GM23248 (cell line): ENCODE results near the gene MAML2. TPM values are rescaled to one million over a fixed set of nuclear protein-coding genes. Genes with fewer than 3 reads are reported as not detected.
A peak's percentile ranks its signal among the peaks of the same experiment; 100 is the strongest.

Source experiments
- DNase-seq: peaks from one replicate; pipeline ENCODE4 v3.0.0-alpha.2; 2015
- H2AFZ ChIP-seq: fragments of 200-600 bp; sonication (generic); 2 replicates; pipeline ENCODE4 v1.6.1; 2016; ENCODE audit warnings: antibody characterized with exemption
- H3F3A ChIP-seq: fragments of 200-600 bp; sonication (generic); 2 replicates; pipeline ENCODE4 v1.6.1; 2016; ENCODE audit warnings: mild to moderate bottlenecking, antibody characterized with exemption, mixed run types; ENCODE audit not compliant: insufficient read depth
- H3K27ac ChIP-seq: fragments of 200-600 bp; sonication (generic); 2 replicates; pipeline ENCODE4 v1.5.1; 2016; ENCODE audit warnings: mild to moderate bottlenecking
- H3K27me3 ChIP-seq: fragments of 200-600 bp; sonication (generic); replicated peaks from 2 replicates; pipeline ENCODE4 v1.6.1; 2016; ENCODE audit warnings: mild to moderate bottlenecking; ENCODE audit not compliant: insufficient read depth
- H3K36me3 ChIP-seq: fragments of 200-600 bp; sonication (generic); 2 replicates; pipeline ENCODE4 v1.6.1; 2016; ENCODE audit warnings: low read depth, mild to moderate bottlenecking
- H3K4me1 ChIP-seq: fragments of 200-600 bp; sonication (generic); 2 replicates; pipeline ENCODE4 v1.6.1; 2016; ENCODE audit warnings: mild to moderate bottlenecking; ENCODE audit not compliant: insufficient read depth
- H3K4me2 ChIP-seq: fragments of 200-600 bp; sonication (generic); one replicate; pipeline ENCODE4 v1.6.1; 2016; ENCODE audit warnings: mild to moderate bottlenecking; ENCODE audit not compliant: unreplicated experiment
- H3K4me3 ChIP-seq: fragments of 200-600 bp; sonication (generic); 2 replicates; pipeline ENCODE4 v1.5.1; 2016; ENCODE audit warnings: mild to moderate bottlenecking
- H3K79me2 ChIP-seq: fragments of 200-600 bp; sonication (generic); 2 replicates; pipeline ENCODE4 v1.6.1; 2016; ENCODE audit warnings: mild to moderate bottlenecking; ENCODE audit not compliant: insufficient read depth
- H3K9ac ChIP-seq: fragments of 200-600 bp; sonication (generic); 2 replicates; pipeline ENCODE4 v1.6.1; 2016; ENCODE audit warnings: mild to moderate bottlenecking
- H3K9me2 ChIP-seq: fragments of 200-600 bp; sonication (generic); 2 replicates; pipeline ENCODE4 v1.6.1; 2016; ENCODE audit warnings: mixed run types, mild to moderate bottlenecking, moderate library complexity; ENCODE audit not compliant: insufficient read depth
- H3K9me3 ChIP-seq: fragments of 200-600 bp; sonication (generic); one replicate; pipeline ENCODE4 v1.6.1; 2017; ENCODE audit warnings: low read depth
- H4K20me1 ChIP-seq: fragments of 200-600 bp; sonication (generic); 2 replicates; pipeline ENCODE4 v1.6.0; 2016; ENCODE audit not compliant: insufficient read depth
- EZH2 ChIP-seq: fragments of 200-600 bp; sonication (generic); IDR thresholded peaks from 2 replicates; pipeline ENCODE4 v1.6.1; 2018; ENCODE audit warnings: antibody characterized with exemption, mild to moderate bottlenecking; ENCODE audit not compliant: insufficient read depth, poor library complexity, severe bottlenecking
- EZH2phosphoT487 ChIP-seq: fragments of 200-600 bp; sonication (generic); IDR thresholded peaks from 2 replicates; pipeline ENCODE4 v1.6.1; 2018; ENCODE audit warnings: antibody characterized with exemption, moderate library complexity, mild to moderate bottlenecking, low read depth; ENCODE audit not compliant: insufficient read depth
- WGBS, 2 experiments: methylation state at CpG; one replicate each; pipeline ENCODE4 v1.1.6; 2015 to 2017; ENCODE audit warnings: low lambda C conversion rate in 2 of 2, low coverage in 1 of 2; ENCODE audit errors: missing lambda C conversion rate in 2 of 2; 5-methylcytosine and 5-hydroxymethylcytosine counted together
- in situ Hi-C: fragments of 300-500 bp; cut with MboI; formaldehyde crosslinking; loops from 2 replicates; pipeline ENCODE4 v1.15.0; 2020
- polyA plus RNA-seq: library from polyadenylated mRNA; unstranded; fragments of >200 nt; fragmentation: Nextera tagmentation; extraction: Ambion mirVana; gene quantifications from 2 replicates; pipeline ENCODE4 v1.2.1, GENCODE V29; 2016
- total RNA-seq: library from RNA; depleted of rRNA; stranded (reverse); fragments of >200 nt; shearing (Covaris generic); gene quantifications from 2 replicates; pipeline ENCODE4 v1.2.3, GENCODE V29; 2014

Gene MAML2
- total and polyA plus RNA-seq, 2 experiments from 2014 or later: 7.4 to 23.7 TPM

- H4K20me1 ChIP-seq: no peaks in the 10 kb centered on the region
- no peak overlapping the region for H3K9ac ChIP-seq
- H3K4me1 ChIP-seq: peaks cover 58% of the 10 kb centered on the region
- in situ Hi-C loops: no loop called here
- H3F3A ChIP-seq: peaks cover 68% of the 10 kb centered on the region
- 24 to 25% methylated on average over 1 of the region's 1 CpG for WGBS, 2 experiments
- no peaks in the 10 kb centered on the region for H3K9me3 ChIP-seq
- no peak overlapping the region for H3K4me3 ChIP-seq
- H3K9me2 ChIP-seq: no peaks in the 10 kb centered on the region
- peak overlapping the region; percentile 59 for H3K27ac ChIP-seq
- TF ChIP-seq EZH2phosphoT487 (no peak), EZH2 (no peak)
- DNase-seq: no peak
- no peaks in the 10 kb centered on the region for H3K36me3 ChIP-seq
- peaks cover 100% of the 10 kb centered on the region for H3K79me2 ChIP-seq
- no peak overlapping the region for H3K4me2 ChIP-seq
- H2AFZ ChIP-seq: no peak overlapping the region
- H3K27me3 ChIP-seq: no peaks in the 10 kb centered on the region
Measured at GRCh38 chr11:96214777-96215109, 128.3 kb downstream of the MAML2 start.

GRCh38 chr11:96213500-96213899 lies 129.5 kb downstream of the MAML2 start:
- H2AFZ ChIP-seq: no peak overlapping the region
- peak overlapping the region; percentile 64 for H3K27ac ChIP-seq
- in situ Hi-C loops: no loop called here
- peaks cover 56% of the 10 kb centered on the region for H3F3A ChIP-seq
- peaks cover 54% of the 10 kb centered on the region for H3K4me1 ChIP-seq
- no peaks in the 10 kb centered on the region for H4K20me1 ChIP-seq
- peaks cover 100% of the 10 kb centered on the region for H3K79me2 ChIP-seq
- peak; percentile 86 for DNase-seq
- peak overlapping the region; percentile 48 for H3K4me2 ChIP-seq
- H3K9ac ChIP-seq: peak overlapping the region; percentile 23
- H3K36me3 ChIP-seq: no peaks in the 10 kb centered on the region
- H3K9me3 ChIP-seq: no peaks in the 10 kb centered on the region
- 1 to 5% methylated on average over 2 of the region's 2 CpGs for WGBS, 2 experiments
- TF ChIP-seq EZH2 (no peak), EZH2phosphoT487 (no peak)
- H3K27me3 ChIP-seq: no peaks in the 10 kb centered on the region
- H3K4me3 ChIP-seq: no peak overlapping the region
- no peaks in the 10 kb centered on the region for H3K9me2 ChIP-seq

- no peak for TF ChIP-seq EZH2
- TF ChIP-seq EZH2phosphoT487: no peak
- H3K36me3 ChIP-seq: no peaks in the 10 kb centered on the region
- H4K20me1 ChIP-seq: no peaks in the 10 kb centered on the region
- in situ Hi-C loops: no loop called here
- no peak overlapping the region for H3K27ac ChIP-seq
- no peaks in the 10 kb centered on the region for H3K9me3 ChIP-seq
- peaks cover 100% of the 10 kb centered on the region for H3K79me2 ChIP-seq
- H3F3A ChIP-seq: peaks cover 58% of the 10 kb centered on the region
- H3K4me2 ChIP-seq: no peak overlapping the region
- no peak overlapping the region for H2AFZ ChIP-seq
- H3K9ac ChIP-seq: no peak overlapping the region
- H3K4me1 ChIP-seq: peaks cover 66% of the 10 kb centered on the region
- H3K4me3 ChIP-seq: no peak overlapping the region
- H3K9me2 ChIP-seq: no peaks in the 10 kb centered on the region
- H3K27me3 ChIP-seq: no peaks in the 10 kb centered on the region
- DNase-seq: no peak
- 94 to 97% methylated on average over 2 of the region's 2 CpGs for WGBS, 2 experiments
Measured at GRCh38 chr11:96211436-96211835, 131.6 kb downstream of the MAML2 start.

- H2AFZ ChIP-seq: no peak overlapping the region
- H3K9me2 ChIP-seq: no peaks in the 10 kb centered on the region
- peaks cover 37% of the 10 kb centered on the region for H3F3A ChIP-seq
- no peaks in the 10 kb centered on the region for H3K27me3 ChIP-seq
- in situ Hi-C loops: no loop called here
- H3K9me3 ChIP-seq: no peaks in the 10 kb centered on the region
- H4K20me1 ChIP-seq: no peaks in the 10 kb centered on the region
- no peak overlapping the region for H3K4me3 ChIP-seq
- WGBS, 2 experiments: 72 to 75% methylated on average over 5 of the region's 5 CpGs
- DNase-seq: peak; percentile 8
- TF ChIP-seq EZH2 (no peak), EZH2phosphoT487 (no peak)
- H3K9ac ChIP-seq: no peak overlapping the region
- no peak overlapping the region for H3K4me2 ChIP-seq
- peaks cover 100% of the 10 kb centered on the region for H3K79me2 ChIP-seq
- H3K4me1 ChIP-seq: peaks cover 45% of the 10 kb centered on the region
- H3K27ac ChIP-seq: no peak overlapping the region
- no peaks in the 10 kb centered on the region for H3K36me3 ChIP-seq
Measured at GRCh38 chr11:96207459-96208449, 135.2 kb downstream of the MAML2 start.
